Measurements from ENCODE around the gene DCC. TPM values are rescaled to one million over a fixed set of nuclear protein-coding genes. Genes with fewer than 3 reads are reported as not detected.
A peak's percentile ranks its signal among the peaks of the same experiment; 100 is the strongest.

Gene DCC
- total RNA-seq, 1 experiment from 2014 or later, result not detected

DNA sequence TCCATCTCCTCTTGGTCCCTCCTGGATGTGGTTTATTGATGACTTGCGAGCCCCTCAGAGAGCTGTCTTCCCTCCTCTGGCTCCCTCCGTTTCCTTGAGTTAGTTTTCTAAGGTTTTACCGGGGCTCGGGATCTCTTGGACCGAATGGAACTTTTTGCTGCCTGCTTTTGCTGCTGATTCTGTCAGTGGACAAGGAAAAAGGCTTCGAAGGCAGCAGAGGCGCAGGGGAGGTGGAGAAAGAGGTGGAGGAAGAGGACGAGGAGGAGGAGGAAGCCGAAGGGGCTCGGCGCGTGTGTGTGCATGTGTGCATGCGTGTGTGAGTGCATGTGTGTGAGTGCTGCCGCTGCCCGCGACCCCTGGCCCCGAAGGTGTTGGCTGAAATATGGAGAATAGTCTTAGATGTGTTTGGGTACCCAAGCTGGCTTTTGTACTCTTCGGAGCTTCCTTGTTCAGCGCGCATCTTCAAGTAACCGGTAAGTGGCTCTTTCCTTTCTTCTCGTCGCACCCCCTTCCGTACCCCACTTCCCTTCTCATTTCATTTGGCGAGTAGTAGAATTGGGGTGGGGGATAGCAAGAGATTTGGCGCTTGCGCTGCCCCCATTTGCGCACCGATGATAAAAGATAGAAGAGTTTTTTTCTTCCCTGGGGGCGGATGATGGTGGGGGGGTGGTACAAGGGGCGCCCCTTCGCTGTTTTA is 557 bp downstream of the DCC start:
- Histone ChIP-seq H3K4me1 (ENCODE audit: insufficient read depth, low read length) (no peaks in the 10 kb centered on the region), H4K20me1 (ENCODE audit: low read length) (no peaks in the 10 kb centered on the region), H3K4me2 (ENCODE audit: low read length) (no peak overlapping the region), H3K27ac (ENCODE audit: low read length) (no peak overlapping the region), H3K4me3 (ENCODE audit: low read length) (no peak overlapping the region), H3K79me2 (ENCODE audit: low read length) (no peaks in the 10 kb centered on the region), H3K9ac (ENCODE audit: low read length) (no peak overlapping the region), H3K9me2 (replicated peaks; ENCODE audit: low read length) (no peaks in the 10 kb centered on the region), H2AFZ (ENCODE audit: low read length) (no peak overlapping the region), H3K9me3 (ENCODE audit: low read length) (no peaks in the 10 kb centered on the region), H3K27me3 (ENCODE audit: low read length) (peaks cover 41% of the 10 kb centered on the region), H3K36me3 (ENCODE audit: low read depth, low read length) (no peaks in the 10 kb centered on the region), H3F3A (ENCODE audit: low read length, unreplicated experiment) (no peaks in the 10 kb centered on the region)
- no peak for DNase-seq
- no TSS peak for BruUV-seq (replicated peaks)
- TF ChIP-seq, protein P1, sequence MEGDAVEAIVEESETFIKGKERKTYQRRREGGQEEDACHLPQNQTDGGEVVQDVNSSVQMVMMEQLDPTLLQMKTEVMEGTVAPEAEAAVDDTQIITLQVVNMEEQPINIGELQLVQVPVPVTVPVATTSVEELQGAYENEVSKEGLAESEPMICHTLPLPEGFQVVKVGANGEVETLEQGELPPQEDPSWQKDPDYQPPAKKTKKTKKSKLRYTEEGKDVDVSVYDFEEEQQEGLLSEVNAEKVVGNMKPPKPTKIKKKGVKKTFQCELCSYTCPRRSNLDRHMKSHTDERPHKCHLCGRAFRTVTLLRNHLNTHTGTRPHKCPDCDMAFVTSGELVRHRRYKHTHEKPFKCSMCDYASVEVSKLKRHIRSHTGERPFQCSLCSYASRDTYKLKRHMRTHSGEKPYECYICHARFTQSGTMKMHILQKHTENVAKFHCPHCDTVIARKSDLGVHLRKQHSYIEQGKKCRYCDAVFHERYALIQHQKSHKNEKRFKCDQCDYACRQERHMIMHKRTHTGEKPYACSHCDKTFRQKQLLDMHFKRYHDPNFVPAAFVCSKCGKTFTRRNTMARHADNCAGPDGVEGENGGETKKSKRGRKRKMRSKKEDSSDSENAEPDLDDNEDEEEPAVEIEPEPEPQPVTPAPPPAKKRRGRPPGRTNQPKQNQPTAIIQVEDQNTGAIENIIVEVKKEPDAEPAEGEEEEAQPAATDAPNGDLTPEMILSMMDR (conservative IDR thresholded peaks at IDR 0.05; ENCODE audit: low read depth, low read length), result no peak
- TF ChIP-seq EZH2 (IDR thresholded peaks at IDR 0.05; ENCODE audit: low read length, unreplicated experiment) (no peak), EZH2phosphoT487 (IDR thresholded peaks at IDR 0.05; ENCODE audit: borderline replicate concordance, low read length) (0 out of 2 replicates have a peak, but pooled peaks have one; percentile 23)
- CTCF ChIA-PET, result no interaction called here
- no peak for ATAC-seq
- POLR2A ChIA-PET (ENCODE audit: unreplicated experiment), result no interaction called here
- intact Hi-C loops (cut with micrococcal nuclease), result no loop called here

DNA sequence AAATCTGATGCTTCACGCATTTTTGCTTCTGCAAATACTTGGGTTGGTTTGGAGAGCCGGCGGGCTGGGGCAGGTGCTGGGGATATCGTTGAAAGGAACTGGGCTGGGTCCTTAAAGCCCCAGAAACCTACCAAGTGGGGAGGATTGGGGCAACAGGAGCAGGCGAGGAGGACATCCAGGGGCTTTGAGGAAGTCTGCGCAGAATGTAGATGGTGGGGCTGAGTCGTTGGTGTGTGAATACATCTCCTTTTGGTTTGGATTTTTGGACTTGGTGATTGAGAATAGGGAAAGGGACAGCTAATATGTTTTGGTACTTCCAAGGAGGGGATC is 1.1 kb downstream of the DCC start:
- Histone ChIP-seq H3K9ac (ENCODE audit: low read length) (no peak overlapping the region), H3K9me3 (ENCODE audit: low read length) (no peaks in the 10 kb centered on the region), H3K4me3 (ENCODE audit: low read length) (no peak overlapping the region), H3K9me2 (replicated peaks; ENCODE audit: low read length) (no peaks in the 10 kb centered on the region), H3F3A (ENCODE audit: low read length, unreplicated experiment) (no peaks in the 10 kb centered on the region), H3K79me2 (ENCODE audit: low read length) (no peaks in the 10 kb centered on the region), H4K20me1 (ENCODE audit: low read length) (no peaks in the 10 kb centered on the region), H3K4me1 (ENCODE audit: insufficient read depth, low read length) (no peaks in the 10 kb centered on the region), H2AFZ (ENCODE audit: low read length) (no peak overlapping the region), H3K27ac (ENCODE audit: low read length) (no peak overlapping the region), H3K36me3 (ENCODE audit: low read depth, low read length) (no peaks in the 10 kb centered on the region), H3K27me3 (ENCODE audit: low read length) (peaks cover 41% of the 10 kb centered on the region), H3K4me2 (ENCODE audit: low read length) (no peak overlapping the region)
- ChIA-PET CTCF (no interaction called here), POLR2A (ENCODE audit: unreplicated experiment) (no interaction called here)
- intact Hi-C loops (cut with micrococcal nuclease), result no loop called here
- no peak for TF ChIP-seq EZH2 (IDR thresholded peaks at IDR 0.05; ENCODE audit: low read length, unreplicated experiment)
- TF ChIP-seq, protein P1 (conservative IDR thresholded peaks at IDR 0.05; ENCODE audit: low read depth, low read length), result no peak
- no peak for TF ChIP-seq EZH2phosphoT487 (IDR thresholded peaks at IDR 0.05; ENCODE audit: borderline replicate concordance, low read length)
- DNase-seq (no peak), ATAC-seq (no peak)
- BruUV-seq (replicated peaks), result no TSS peak

- H3K27ac ChIP-seq (ENCODE audit: low read length), result no peak overlapping the region
- H3K9me3 ChIP-seq (ENCODE audit: low read length), result no peaks in the 10 kb centered on the region
- BruUV-seq (replicated peaks), result no TSS peak
- H3K27me3 ChIP-seq (ENCODE audit: low read length), result peaks cover 41% of the 10 kb centered on the region
- H3F3A ChIP-seq (ENCODE audit: low read length, unreplicated experiment), result no peaks in the 10 kb centered on the region
- POLR2A ChIA-PET (ENCODE audit: unreplicated experiment), result no interaction called here
- H3K9ac ChIP-seq (ENCODE audit: low read length), result no peak overlapping the region
- intact Hi-C loops (cut with micrococcal nuclease), result no loop called here
- ATAC-seq, result no peak
- no peak for DNase-seq
- CTCF ChIA-PET, result no interaction called here
- TF ChIP-seq EZH2 (IDR thresholded peaks at IDR 0.05; ENCODE audit: low read length, unreplicated experiment) (no peak), EZH2phosphoT487 (IDR thresholded peaks at IDR 0.05; ENCODE audit: borderline replicate concordance, low read length) (no peak)
- TF ChIP-seq, protein P1 (conservative IDR thresholded peaks at IDR 0.05; ENCODE audit: low read depth, low read length), result no peak
- H3K9me2 ChIP-seq (replicated peaks; ENCODE audit: low read length), result no peaks in the 10 kb centered on the region
- H4K20me1 ChIP-seq (ENCODE audit: low read length), result no peaks in the 10 kb centered on the region
- no peaks in the 10 kb centered on the region for H3K36me3 ChIP-seq (ENCODE audit: low read depth, low read length)
- no peak overlapping the region for H2AFZ ChIP-seq (ENCODE audit: low read length)
- H3K4me3 ChIP-seq (ENCODE audit: low read length), result no peak overlapping the region
- H3K4me2 ChIP-seq (ENCODE audit: low read length), result no peak overlapping the region
- no peaks in the 10 kb centered on the region for H3K79me2 ChIP-seq (ENCODE audit: low read length)
- H3K4me1 ChIP-seq (ENCODE audit: insufficient read depth, low read length), result no peaks in the 10 kb centered on the region
Observed at GRCh38 chr18:52341608-52342381, 1.8 kb downstream of the DCC start.

Measured in PC-3 (cell line).